Kidney capillary endothelial cell (primary cell): ENCODE measurements around the gene CCDC57.
A peak's percentile ranks its signal among the peaks of the same experiment; 100 is the strongest.
"Not testable (repeated sequence)": the region's sequence is repeated elsewhere in the genome, so short reads cannot be mapped to it uniquely, and the experiment has no call there.

Experiments
- DNase-seq: peaks from one replicate; pipeline ENCODE4 v3.0.0-alpha.2; 2018; ENCODE audit warnings: low spot score

Gene CCDC57

GRCh38 chr17:82201498-82201910 lies 11.1 kb downstream of the CCDC57 start:
- DNase-seq: no peak

- no peak for DNase-seq
Measured at GRCh38 chr17:82200743-82201497, 11.7 kb downstream of the CCDC57 start.

- DNase-seq: no peak
Measured at GRCh38 chr17:82200135-82200534, 12.5 kb downstream of the CCDC57 start.

- DNase-seq: no peak
Measured at GRCh38 chr17:82199496-82199895, 13.1 kb downstream of the CCDC57 start.

GRCh38 chr17:82198092-82198491 lies 14.6 kb downstream of the CCDC57 start:
- DNase-seq: no peak

GRCh38 chr17:82195675-82196672 lies 16.7 kb downstream of the CCDC57 start:
- DNase-seq: no peak

- no peak for DNase-seq
Measured at GRCh38 chr17:82194765-82195164, 17.9 kb downstream of the CCDC57 start.

GRCh38 chr17:82193520-82194220 lies 19.0 kb downstream of the CCDC57 start:
- DNase-seq: peak; percentile 40

- not testable (repeated sequence) for DNase-seq
Measured at GRCh38 chr17:82193050-82193449, 19.6 kb downstream of the CCDC57 start.

GRCh38 chr17:82188001-82188961 lies 24.4 kb downstream of the CCDC57 start:
- no peak for DNase-seq

- no peak for DNase-seq
Measured at GRCh38 chr17:82187500-82187899, 25.1 kb downstream of the CCDC57 start.

GRCh38 chr17:82186221-82186620 lies 26.4 kb downstream of the CCDC57 start:
- DNase-seq: no peak

GRCh38 chr17:82184761-82185160 lies 27.9 kb downstream of the CCDC57 start:
- no peak for DNase-seq

GRCh38 chr17:82180776-82181528 lies 31.7 kb downstream of the CCDC57 start:
- DNase-seq: no peak

- DNase-seq: no peak
Measured at GRCh38 chr17:82179946-82180475, 32.6 kb downstream of the CCDC57 start.

GRCh38 chr17:82179412-82179811 lies 33.2 kb downstream of the CCDC57 start:
- DNase-seq: no peak

GRCh38 chr17:82178499-82179261 lies 34.0 kb downstream of the CCDC57 start:
- DNase-seq: no peak

- DNase-seq: no peak
Measured at GRCh38 chr17:82177761-82178498, 34.7 kb downstream of the CCDC57 start.

- no peak for DNase-seq
Measured at GRCh38 chr17:82177276-82177675, 35.4 kb downstream of the CCDC57 start.
